Measurements from ENCODE around the gene SMIM5.

SMIM5 gene

GRCh38 chr17:75603123-75603522 lies 30.1 kb upstream of the SMIM5 start:
- DNase-seq (ENCODE audit: low read depth in 2 of 2) = no peak

- no peak for DNase-seq (ENCODE audit: low read depth in 2 of 2)
These were observed 29.1 kb upstream of the SMIM5 start for GRCh38 chr17:75604034-75604695.

DNA sequence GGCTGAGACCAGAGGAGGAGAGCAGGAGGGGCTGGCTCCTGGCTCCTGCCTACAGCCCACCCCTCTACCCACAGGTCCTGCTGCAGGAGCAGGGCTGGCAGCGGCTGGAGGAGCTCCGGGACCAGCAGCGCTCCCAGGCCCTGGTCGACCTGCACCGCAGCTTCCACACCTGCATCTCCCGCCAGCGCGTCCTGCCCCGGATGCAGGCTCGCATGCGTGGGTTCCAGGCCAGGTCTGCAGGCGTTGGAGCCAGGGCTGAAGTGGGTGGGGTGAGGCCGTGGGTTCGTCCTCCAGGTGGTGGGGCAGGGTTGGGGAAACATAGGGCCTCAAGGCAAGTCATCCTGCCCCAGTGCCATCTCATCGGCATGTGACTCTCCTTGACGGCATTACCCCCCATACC lies 27.4 kb upstream of the SMIM5 start:
- no peak for DNase-seq (ENCODE audit: low read depth in 2 of 2)

GRCh38 chr17:75607086-75607485 lies 26.1 kb upstream of the SMIM5 start:
- no peak for DNase-seq (ENCODE audit: low read depth in 2 of 2)

DNA sequence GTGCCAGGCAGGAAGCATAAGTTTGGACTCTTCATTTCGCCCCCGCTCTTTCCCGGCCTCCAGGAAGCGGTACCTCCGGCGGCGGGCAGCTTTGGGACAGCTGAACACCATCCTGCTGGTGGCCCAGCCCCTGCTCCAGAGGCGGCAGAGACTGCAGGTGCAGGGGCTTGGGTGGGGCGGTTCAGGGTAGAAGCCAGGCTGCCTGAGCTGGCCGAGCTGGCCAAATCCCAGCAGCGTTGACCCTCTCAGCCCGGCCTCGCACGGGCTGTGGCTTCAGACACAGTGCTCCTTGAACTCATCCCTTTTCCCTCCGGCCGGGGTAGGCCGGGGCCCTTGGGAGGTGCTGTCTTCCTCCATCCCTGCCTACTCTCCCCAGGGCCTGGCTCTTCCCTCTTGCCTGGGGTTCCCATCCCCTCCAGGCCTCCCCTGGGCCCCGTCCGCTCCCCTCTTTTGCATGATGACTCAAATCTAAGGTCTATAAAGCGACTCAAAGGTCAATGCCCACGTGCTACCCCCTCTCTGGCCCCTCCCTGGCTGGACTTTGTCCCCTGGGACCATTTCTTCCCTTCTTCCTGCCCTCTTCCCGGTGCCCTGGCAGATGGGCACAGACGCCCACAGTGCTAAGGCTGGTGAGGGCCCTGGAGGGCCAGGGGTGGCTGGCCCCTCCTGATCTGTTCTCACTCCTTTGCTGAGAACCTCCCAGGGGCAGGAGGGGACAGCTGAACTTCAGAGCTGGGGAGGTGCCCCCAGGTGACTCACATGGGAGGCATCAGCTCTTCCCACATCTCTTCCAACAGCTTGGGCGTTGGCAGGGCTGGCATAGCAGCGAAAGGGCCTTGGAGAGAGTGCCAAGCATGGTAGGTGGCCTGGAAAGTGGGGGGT lies 22.9 kb upstream of the SMIM5 start:
- DNase-seq (ENCODE audit: low read depth in 2 of 2) = no peak

DNA sequence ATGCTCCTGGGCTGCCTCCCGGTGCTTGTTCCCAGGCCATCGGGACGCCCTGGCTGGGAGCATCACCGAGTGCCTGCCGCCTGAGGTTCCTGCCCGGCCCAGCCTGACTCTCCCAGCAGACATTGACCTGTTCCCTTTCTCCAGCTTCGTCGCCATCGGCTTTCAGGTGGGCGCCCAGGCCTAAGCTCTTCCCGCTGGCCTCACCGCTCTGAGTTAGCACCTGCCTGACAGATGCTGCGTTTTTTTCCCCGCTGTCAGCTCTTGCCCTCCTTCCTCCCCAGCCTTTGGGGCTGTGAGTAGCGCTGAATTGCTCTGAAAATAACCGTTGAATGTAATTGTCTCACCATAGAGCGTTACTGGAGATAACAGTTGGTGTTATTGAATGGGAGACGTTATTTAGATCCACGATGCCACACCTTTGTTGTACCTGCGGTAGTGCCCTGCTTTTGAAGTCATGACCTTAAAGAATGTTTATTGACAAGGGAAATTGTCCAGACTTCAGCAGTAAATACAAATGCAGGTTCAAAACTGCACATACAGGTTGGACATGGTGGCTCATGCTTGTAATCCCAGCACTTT lies 21.3 kb upstream of the SMIM5 start:
- DNase-seq (ENCODE audit: low read depth in 2 of 2) = no peak

DNA sequence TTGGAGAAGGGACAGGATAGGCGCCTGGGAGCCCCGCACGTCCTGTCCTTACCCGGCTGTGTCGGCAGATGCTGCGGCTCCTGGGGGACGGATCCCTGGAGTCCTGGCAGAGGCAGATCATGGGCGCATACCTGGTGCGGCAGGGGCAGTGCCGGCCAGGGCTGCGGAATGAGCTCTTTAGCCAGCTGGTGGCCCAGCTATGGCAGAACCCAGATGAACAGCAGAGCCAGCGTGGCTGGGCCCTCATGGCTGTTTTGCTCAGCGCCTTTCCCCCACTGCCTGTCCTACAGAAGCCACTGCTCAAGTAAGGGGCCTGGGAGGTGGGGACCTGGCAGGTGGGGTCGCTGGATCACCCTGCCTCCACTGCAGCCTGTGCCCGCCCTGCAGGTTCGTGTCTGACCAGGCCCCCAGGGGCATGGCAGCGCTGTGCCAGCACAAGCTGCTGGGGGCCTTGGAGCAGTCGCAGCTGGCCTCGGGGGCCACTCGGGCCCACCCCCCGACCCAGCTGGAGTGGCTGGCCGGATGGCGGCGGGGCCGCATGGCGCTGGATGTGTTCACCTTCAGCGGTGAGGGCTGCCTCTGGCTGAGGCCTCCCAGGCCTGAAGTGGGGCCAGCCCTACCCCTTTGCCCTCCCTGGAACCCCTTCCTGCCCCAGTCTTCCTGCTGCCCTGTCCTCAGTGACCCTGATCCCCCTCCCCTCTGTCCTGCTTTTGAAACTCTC lies 20.2 kb upstream of the SMIM5 start:
- no peak for DNase-seq (ENCODE audit: low read depth in 2 of 2)

DNA sequence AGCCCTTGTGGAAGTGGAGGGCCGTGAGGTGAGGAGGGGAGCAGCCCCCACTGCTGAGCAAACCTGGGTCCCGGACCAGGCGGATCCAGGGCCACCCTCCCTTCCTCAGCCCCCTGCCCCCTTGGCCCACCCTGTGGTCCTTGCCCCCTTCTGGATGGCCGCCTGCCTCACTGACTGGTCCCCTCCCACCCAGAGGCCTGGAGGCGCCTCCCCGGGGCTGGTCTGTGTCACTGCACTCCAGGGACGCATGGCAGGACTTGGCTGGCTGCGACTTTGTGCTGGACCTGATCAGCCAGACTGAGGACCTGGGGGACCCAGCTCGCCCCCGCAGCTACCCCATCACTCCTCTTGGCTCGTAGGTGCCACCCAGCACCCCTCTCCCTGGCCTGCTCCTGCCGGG lies 19.2 kb upstream of the SMIM5 start:
- no peak for DNase-seq (ENCODE audit: low read depth in 2 of 2)

DNA sequence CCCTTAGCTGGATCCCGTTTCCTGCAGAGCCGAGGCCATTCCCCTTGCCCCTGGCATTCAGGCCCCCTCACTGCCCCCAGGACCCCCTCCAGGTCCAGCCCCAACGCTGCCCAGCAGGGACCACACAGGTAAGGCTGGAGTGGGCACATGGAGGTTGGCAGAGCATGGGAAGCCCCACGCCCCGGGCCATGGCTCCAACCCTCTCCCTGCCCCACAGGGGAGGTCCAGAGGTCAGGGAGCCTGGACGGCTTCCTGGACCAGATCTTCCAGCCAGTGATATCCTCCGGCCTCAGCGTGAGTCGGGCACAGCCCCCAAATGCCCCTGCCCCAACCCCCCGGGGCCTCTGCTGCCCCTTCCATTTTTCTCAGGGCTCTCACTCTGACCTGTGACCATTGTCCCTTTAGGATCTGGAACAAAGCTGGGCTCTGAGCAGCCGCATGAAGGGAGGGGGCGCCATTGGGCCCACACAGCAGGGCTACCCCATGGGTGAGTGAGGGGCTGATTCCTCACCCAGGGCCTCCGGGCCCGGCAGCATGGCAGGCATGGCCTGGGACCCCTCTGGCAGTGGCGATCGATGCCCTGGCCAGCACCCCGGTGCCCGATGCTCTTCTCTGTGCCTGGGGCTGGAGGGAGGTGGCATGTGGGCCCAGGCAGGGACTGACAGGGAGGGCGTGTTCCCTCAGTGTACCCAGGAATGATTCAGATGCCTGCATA lies 18.5 kb upstream of the SMIM5 start:
- no peak for DNase-seq (ENCODE audit: low read depth in 2 of 2)

DNA sequence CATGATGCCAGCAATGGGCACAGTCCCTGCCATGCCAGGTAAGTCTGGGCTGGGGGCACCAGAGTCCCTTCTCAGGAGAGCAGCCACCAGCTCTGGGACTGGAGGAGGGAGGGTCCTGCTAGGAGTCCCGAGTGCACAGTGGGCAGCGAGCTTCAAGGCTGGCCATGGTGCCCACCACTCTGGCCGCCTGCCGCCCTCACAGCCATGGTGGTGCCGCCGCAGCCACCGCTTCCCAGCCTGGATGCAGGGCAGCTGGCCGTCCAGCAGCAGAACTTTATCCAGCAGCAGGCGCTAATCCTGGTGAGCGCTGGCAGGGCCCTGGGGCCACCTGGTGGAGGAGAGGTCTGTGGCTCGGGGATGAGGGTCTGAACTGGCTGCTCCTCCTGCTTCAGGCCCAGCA lies 17.9 kb upstream of the SMIM5 start:
- DNase-seq (ENCODE audit: low read depth in 2 of 2) = no peak

- no peak for DNase-seq (ENCODE audit: low read depth in 2 of 2)
These were observed 16.6 kb upstream of the SMIM5 start for GRCh38 chr17:75616521-75617122.

DNA sequence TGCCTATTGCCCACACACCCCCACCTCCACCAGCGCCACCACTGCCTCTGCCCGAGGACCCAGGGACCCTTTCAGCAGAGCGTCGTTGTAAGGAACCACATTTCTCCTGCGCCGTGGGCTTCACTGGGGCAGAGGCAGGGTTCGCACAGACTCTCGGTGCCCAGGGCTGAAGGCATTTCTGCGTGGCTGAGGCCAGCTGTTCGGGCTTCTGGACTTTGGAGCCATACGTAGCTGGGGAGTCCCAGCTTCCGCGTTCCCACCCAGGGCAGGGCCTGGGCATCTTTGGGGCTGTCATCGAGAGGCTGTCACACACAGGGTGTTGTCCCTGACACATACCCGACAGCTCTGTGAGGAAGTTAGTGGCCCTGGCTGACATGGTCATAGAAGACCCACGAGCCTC lies 16.0 kb upstream of the SMIM5 start:
- no peak for DNase-seq (ENCODE audit: low read depth in 2 of 2)

GRCh38 chr17:75617675-75618074 lies 15.6 kb upstream of the SMIM5 start:
- DNase-seq (ENCODE audit: low read depth in 2 of 2) = no peak

DNA sequence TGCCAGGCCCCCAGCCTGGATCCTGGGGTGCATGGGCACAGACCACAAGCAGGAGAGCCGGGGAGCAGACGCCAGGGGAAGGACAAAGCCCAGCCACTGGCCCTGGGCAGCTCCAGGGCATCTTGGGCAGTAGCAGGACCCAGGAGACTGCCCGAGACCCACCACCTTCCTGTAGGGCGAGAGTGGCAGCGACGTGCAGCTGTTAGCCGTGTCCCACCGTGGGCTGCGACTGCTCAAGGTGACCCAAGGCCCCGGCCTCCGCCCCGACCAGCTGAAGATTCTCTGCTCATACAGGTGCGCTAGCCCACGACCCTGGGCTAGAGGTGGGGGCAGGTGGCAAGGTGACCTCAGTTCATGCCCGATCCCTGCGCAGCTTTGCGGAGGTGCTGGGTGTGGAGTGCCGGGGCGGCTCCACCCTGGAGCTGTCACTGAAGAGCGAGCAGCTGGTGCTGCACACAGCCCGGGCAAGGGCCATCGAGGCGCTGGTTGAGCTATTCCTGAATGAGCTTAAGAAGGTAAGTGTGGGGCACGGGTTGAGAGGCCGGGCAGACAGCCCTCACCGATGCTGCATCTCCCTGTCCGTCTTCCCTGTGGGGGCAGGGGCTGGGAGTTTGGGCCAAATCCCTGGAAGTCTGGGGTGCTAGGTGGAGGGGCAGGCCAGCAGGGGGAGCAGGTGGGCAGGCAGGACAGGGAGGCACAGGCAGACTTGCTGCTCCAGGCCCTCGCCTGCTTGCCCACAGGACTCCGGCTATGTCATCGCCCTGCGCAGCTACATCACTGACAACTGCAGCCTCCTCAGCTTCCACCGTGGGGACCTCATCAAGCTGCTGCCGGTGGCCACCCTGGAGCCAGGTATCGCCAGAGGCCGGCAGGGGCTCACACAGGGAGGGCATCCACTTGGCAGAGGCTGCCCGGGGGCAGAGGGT lies 13.5 kb upstream of the SMIM5 start:
- no peak for DNase-seq (ENCODE audit: low read depth in 2 of 2)

DNA sequence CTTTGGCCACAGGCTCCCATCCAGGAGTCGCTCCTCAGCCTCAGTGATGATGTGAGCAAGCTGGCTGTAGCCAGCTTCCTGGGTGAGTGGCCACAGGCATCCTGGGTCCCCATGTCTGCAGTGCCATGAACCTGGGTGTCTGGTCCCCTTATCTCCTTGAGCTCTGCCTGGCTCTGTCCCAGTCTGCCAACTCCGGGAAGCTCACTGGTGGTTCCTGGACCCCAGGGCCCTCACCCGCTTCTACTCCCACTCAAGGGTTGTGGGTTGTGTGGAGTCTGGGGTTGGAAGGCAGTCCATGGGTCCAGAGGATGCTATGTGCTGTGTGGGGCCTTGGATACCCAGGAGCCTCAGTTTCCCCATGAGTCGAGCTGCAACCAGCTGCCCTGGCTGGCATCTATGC lies 11.7 kb upstream of the SMIM5 start:
- no peak for DNase-seq (ENCODE audit: low read depth in 2 of 2)

DNA sequence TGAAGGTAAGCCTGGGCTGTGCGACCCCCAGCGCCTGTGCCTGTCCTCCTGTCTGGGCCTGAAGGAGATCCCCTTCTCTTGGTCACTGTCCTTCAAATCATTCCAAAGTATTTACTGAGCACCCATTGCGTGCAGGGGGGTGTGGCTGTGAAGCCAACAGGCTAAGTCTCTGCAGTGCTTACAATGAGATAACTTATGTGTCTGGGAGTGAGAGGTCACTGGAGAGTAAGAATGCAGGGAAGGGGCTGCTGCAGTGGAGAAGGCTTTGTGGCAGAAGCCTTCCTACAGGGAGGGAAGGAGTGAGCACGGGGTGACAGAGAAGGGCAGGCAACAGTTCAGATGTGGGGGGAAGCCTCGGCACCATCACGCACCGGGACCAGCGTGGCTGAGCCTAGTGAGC lies 11.2 kb upstream of the SMIM5 start:
- DNase-seq (ENCODE audit: low read depth in 2 of 2) = no peak

GRCh38 chr17:75622771-75623273 lies 10.4 kb upstream of the SMIM5 start:
- no peak for DNase-seq (ENCODE audit: low read depth in 2 of 2)

DNA sequence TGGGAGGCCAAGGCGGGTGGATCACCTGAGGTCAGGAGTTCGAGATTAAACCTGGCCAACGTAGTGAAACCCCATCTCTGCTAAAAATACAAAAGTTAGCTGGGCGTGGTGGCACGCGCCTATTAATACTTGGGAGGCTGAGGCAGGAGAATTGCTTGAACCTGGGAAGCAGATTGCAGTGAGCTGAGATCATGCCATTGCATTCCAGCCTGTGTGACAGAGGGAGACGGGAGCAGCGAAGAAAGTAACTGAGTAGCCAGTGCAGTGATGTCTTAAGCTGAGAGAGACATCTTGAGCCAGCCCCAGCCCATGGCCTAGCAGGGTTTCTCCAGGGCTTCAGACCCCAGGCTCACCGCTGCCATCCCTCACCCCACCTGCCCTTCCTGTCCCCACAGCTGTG lies 9.8 kb upstream of the SMIM5 start:
- DNase-seq (ENCODE audit: low read depth in 2 of 2) = no peak

GRCh38 chr17:75624021-75624420 lies 9.2 kb upstream of the SMIM5 start:
- no peak for DNase-seq (ENCODE audit: low read depth in 2 of 2)
